HG03280 (cell line): ENCODE measurements around the gene TBC1D22A.
A peak's percentile ranks its signal among the peaks of the same experiment; 100 is the strongest.

Source experiments
- ATAC-seq: cut with Tn5 transposase; IDR thresholded peaks from one replicate; pipeline ENCODE4 v1.9.1; 2021; ENCODE audit warnings: mild to moderate bottlenecking, moderate library complexity; ENCODE audit not compliant: unreplicated experiment

The TBC1D22A gene

DNA sequence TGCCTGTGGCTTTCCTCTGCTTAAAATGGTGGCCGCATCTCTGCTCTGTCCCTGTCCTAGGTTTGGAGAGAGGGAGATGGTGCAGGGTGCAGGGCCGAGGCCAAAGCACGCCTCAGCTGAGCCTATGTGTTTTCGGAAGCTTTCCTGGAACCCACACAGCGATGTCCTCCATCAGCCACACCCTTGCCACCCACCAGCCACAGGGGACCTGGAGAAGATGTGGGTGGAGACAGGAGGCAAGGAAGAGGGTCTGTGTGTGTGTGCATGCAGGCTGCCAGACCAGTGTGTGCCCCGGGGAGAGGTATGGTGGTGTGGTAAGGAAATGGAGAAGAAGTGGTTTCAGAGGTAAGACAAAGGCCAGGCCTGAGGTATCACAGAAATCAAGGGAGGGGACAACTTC lies 155.7 kb downstream of the TBC1D22A start:
- no peak for ATAC-seq

DNA sequence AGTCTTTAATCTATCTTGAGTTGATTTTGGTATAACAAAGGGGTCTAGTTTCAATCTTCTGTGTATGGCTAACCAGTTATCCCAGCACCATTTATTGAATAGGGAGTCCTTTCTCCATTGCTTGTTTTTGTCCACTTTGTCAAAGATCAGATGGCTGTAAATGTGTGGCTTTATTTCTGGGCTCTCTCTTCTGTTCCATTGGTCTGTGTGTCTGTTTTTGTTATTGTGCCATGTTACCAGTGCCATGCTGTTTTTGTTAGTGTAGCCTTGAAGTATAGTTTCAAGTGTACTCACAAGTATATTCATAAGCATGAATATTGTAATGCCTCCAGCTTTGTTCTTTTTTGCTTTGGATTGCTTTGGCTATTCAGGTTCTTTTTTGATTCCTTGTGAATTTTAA lies 159.6 kb downstream of the TBC1D22A start:
- no peak for ATAC-seq

DNA sequence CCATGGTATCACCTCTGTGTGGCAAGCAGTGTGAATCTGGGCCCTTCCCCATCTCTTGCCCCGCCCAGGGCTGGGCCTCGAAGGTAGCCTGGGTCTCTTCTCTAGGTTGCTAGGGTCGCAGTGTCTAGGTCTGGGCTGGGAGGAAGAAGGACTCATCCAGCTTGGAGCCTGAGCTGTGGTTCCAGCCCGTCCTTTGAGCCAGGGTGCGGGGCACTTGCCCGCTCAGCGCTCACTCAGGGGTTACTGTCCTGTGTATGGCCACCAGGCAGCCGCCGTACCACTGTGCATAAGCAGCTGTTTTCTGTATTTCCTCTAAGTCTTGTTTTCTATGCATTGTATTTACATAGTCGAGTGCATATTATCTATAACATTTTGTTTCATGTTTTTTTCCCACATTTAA lies 160.9 kb downstream of the TBC1D22A start:
- no peak for ATAC-seq

DNA sequence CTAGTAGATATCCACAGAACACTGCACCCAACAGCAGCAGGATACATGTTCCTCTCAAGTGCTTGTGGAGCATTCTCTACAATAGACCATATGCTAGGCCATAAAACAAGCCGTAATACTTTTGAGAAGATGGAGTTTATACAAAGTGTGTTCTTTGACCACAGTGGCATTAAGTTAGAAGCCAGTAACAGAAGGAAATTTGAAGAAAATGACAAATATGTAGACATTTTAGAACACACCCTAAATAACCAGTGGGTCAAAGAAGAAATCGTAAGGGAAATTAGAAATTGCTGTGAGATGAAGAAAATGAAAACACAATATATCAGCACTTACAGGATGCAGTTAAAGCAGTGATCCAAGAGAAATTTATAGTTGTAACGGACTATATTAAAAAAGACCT lies 163.4 kb downstream of the TBC1D22A start:
- ATAC-seq, result no peak

GRCh38 chr22:46929046-46929709 lies 166.7 kb downstream of the TBC1D22A start:
- ATAC-seq, result no peak

- ATAC-seq, result no peak
These were observed 167.3 kb downstream of the TBC1D22A start for GRCh38 chr22:46929710-46930204.

DNA sequence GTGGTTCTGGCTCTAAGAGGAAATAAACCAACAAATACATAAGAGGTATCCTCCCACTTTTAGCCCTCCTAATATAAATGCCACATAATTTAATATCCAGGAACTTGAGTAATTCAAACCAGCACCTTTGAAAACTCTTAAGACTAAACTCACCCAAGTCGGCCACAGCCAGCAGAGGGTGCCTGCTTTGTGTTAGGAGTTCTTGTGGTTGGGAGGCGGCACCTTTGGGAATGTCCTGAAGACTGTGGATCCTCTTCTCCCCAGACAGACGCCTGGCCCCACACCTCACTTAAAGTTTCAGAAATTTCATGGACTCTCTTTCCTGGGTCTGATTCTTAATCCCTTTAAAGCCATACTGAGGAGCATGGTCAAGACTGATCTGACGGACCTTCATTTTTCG lies 169.0 kb downstream of the TBC1D22A start:
- no peak for ATAC-seq

DNA sequence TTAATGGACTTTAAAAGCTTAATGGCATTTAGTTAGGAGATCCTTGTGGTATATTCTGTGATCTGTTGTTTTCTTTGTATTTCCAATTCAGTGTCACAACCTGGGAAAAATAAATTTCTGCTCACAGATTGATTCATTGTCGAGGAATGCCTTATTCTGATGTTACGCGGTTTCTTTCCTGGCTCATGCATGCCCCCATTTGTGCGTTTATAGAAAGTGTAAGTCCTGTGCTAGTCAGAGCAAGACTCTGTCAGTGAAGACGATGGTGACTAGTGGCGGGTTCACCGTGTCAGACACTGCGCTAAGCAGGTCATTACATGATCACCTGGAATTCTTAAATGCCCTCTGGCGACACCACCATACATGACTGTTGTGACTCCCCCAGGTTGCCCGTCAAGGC lies 169.4 kb downstream of the TBC1D22A start:
- ATAC-seq, result no peak

DNA sequence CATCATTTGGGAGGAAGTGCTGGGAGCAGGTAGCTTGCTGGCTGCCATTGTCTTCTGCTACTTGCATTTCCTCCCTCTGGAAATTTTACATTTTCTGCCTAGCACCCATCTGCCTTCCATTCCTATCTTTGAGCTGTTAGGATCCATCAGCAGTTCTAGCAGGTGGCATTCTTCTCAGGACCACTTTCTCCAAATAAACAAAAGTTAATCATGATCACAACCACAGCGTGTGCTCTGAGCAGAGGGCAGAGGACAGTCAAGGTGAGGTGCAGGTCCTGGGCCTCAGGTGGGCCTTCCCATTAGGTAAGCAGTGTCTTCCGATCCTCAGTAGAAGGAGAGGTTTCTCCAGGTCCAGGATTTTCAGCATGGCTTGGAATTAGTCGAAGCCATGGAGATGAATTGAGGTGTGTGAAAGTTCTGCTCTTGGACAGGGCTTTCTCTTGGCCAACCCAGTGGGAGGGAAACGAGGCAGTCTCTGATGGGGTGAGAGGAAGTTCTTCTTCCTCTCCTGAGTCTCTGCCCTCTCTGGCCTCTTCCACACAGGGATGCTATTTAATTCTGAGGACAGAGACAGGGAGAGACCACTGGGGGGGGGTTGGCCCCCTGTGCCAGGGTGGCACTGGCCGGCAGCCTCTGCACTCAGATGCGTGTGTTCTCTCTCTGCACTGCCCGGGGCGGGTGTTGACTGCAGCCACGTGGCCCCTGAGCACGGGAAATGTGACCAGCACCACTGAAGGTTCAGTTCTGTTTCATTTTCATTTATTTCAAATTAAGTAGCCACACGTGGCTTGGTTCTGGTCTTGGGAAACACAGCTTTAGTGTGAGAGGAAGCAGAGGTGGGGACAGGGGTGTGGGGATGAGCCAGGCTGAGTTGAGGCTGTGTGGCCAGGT lies 170.8 kb downstream of the TBC1D22A start:
- ATAC-seq, result no peak

GRCh38 chr22:46934172-46934745 lies 171.8 kb downstream of the TBC1D22A start:
- ATAC-seq, result no peak

DNA sequence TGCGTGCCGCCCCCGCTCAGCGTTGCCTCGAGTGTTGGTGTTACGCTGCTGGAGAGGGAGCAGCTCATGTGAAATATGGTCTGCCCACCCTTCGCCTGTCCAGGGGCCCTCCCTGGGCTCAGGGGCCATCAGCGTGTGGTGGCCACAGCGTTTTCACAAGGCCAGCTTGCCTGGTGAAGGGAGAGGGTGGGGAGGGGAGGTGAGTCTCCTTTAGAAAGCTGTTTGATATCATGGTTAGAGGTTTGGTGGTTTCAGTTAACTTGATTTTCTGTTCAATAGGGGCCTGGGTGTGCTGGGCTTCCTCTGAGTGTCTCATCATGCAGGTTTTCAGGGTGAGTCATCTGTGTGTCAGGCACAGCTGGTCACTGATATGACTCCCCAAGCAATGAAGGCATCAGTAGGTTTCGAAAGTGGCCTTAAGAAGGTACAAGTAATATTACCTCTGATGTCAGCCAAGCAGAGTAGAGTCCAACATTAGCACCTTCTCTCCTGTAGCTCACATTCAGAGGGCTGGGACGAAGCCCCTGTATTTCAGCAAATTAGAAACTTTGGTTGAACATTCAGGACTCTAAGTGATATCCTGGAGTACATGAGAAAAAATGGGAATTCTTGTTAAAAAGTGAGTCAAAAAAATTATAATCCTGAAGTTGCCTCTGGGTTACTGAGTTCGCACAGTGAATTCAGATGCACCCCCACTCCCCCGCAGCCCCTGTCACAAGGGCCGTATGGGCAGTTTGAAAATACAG lies 172.5 kb downstream of the TBC1D22A start:
- peak; percentile 74 for ATAC-seq

DNA sequence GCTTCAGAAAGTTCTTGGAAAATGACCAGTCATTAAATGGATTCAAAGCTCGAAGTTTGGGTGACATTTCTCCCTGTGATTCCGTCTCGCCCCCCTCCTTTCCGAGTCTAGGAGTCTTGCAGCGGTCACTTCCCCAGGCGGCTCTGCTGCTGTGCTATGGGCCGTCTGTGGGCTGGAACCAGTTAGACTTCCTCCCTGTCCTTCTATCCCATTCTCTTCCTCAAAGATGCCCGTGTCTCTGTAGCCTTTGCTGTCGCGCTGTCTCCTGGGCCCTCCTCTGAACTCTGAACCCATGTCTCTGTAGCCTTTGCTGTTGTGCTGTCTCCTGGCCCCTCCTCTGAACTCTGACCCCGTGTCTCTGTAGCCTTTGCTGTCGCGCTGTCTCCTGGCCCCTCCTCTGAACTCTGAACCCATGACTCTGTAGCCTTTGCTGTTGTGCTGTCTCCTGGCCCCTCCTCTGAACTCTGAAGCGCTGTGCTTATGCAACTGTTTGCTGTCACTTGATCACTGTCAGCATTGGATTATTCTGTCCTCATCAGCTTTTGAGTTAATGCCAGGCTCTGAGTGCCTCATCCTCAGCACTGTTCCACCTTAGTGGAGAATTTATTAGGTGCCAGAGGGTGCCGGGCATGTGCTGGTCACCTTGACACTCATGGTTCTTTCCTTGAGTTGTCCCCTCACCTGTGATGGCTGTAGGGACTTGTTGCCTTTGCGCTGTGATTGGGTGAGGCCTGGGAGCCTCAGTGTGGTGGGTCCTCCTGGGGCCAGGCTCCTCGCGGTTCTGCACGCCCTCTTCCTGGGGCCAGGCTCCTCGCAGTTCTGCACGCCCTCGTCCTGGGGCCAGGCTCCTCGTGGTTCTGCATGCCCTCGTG lies 173.3 kb downstream of the TBC1D22A start:
- ATAC-seq, result no peak

DNA sequence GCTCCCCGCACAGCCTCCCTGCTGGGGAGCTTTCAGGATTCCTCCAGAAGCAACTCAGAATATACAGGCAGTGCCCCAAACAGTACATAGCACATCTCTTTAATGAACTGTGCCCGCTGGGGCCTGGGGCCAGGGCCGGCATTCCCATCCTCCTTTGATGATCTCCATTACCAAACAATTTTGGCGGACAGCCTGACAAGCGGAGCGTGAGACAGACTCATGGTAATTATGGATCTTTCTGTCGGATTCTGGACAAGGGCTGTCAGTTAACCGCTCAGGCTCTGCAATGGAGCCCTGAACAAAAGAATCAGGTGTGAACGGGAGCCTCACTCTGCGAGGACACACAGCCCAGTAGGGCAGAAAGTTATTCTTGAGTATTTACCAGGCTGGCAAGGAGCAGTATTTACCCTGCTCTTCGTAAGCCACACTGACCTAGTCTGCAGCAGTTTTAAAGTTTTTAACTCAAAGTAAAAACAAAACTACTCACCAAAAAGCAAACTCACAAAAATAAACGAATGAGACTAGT lies 174.0 kb downstream of the TBC1D22A start:
- no peak for ATAC-seq

- ATAC-seq, result no peak
These were observed 174.7 kb downstream of the TBC1D22A start for GRCh38 chr22:46937185-46937584.

GRCh38 chr22:46937939-46938338 lies 175.5 kb downstream of the TBC1D22A start:
- no peak for ATAC-seq

DNA sequence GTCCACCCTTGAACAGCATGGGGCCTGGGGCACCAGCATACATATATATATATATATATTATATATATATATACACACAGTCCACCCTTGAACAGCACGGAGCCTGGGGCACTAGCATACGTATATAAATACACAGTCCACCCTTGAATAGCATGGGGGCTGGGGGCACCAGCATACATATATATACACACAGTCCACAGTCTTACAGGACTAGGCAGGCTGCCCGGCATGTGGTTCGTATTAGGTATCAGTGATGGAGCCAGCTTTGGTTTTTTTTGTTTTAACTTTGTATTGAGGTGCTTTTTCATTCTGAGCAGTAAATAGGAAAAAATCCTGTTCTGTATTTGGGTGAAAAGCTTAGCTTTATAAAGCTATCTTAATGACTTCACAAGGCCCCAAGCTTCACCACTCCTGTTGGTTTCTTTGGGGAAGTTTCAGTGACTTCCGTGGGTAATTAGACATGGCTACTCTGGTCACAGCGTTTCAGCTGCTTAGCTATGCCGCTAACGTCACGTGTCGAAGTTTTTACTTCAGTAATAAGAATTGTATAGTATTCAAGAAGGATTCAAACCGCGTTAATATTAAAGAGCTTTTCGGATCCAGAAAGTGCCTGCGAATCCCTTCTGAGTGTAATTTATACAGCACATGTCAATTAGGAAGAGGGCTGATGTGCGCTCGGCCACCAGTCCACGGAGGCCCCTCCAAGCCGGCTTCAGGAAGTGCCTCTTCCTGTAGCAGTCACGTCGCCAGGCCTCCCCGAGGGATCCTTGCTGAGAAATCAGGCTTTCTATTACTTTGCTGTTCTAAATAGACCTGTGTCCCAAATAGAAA lies 179.7 kb downstream of the TBC1D22A start:
- ATAC-seq, result no peak

DNA sequence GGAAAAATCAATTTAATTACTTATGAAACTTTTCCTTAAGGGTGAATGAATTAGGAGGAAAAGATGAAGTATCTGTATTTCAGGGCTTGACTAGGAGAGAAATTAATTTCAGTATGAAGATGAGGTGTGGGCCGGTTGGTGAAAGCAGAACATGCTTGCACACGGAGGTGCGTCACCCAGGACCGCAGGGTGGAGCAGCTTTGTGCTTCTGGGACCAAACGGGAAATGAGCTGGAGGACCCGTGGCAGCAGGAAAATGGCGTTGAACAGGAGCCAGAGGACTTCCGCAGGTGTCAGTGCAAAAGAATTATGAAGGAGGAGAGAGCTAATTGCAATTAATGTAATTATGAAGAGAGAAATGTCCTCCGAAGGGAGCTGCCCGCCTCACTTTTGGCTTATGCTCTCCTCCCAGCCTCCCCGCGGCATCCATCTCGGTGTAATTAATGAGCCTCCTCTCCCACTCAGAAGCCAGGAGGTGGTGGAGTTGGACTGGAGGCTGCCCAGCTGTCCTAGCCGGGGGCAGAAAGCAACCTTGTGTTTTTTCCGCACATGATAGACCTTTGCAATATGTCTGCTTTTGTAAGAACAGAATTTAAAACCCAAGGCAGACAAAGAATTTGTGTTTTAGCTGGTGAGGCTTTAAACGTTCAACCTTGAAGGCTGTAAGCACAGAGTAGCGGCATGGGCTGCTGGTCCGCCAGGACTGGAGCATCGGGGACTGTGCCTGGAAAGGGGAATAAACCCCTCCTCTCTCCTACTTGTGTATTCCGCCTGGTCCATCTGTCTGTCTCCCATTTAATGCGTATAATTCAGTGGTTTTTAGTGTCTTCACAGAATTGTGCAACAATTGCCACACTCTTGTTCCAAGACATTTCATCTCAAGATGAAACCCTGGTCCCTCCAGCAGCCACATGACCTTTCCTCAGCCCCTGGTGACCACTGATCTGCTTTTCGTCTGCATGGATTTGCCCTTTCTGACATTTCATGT lies 180.6 kb downstream of the TBC1D22A start:
- ATAC-seq, result no peak

DNA sequence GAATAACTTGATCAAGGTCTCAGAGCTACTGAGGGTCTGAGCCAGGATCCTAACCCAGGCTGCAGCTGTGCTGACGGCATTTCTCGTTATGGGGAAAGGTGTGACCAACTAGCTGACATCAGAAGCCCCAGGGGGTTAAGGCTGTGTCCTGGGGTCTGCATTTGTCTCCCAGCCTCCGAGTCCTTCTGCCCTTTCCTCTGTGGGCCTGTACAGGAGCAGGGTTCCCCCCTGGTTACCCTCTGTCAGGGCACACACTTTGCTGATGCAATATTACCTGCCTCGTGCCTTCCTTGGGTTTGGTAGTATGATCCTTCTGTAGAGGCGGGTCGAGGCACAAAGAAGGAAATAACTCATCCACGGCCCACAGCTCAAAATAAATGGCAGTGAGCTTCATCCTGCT lies 183.0 kb downstream of the TBC1D22A start:
- ATAC-seq, result no peak
